Endothelial cell (in vitro differentiated cells): ENCODE data around the gene MEN1. TPM values are rescaled to one million over a fixed set of nuclear protein-coding genes. Genes with fewer than 3 reads are reported as not detected.

ENCODE experiments used
- DNase-seq: peaks from one replicate; pipeline ENCODE4 v3.0.0; 2021; ENCODE audit warnings: low spot score
- H3K27ac Mint-ChIP-seq: one replicate; pipeline ENCODE4 v1.8.0; 2021; ENCODE audit warnings: mixed read lengths, inconsistent platforms; ENCODE audit not compliant: unreplicated experiment
- H3K27me3 Mint-ChIP-seq: one replicate; pipeline ENCODE4 v1.8.0; 2021; ENCODE audit warnings: mild to moderate bottlenecking, moderate library complexity, mixed read lengths, inconsistent platforms; ENCODE audit not compliant: unreplicated experiment
- H3K36me3 Mint-ChIP-seq: one replicate; pipeline ENCODE4 v1.8.0; 2021; ENCODE audit warnings: mild to moderate bottlenecking, low read depth, mixed read lengths, inconsistent platforms; ENCODE audit not compliant: unreplicated experiment
- H3K4me1 Mint-ChIP-seq: one replicate; pipeline ENCODE4 v1.8.0; 2021; ENCODE audit warnings: mild to moderate bottlenecking, mixed read lengths, inconsistent platforms; ENCODE audit not compliant: unreplicated experiment
- H3K4me3 Mint-ChIP-seq: one replicate; pipeline ENCODE4 v1.8.0; 2021; ENCODE audit warnings: mild to moderate bottlenecking, mixed read lengths, inconsistent platforms; ENCODE audit not compliant: unreplicated experiment
- H3K9me3 Mint-ChIP-seq: one replicate; pipeline ENCODE4 v1.8.0; 2021; ENCODE audit warnings: mixed read lengths, inconsistent platforms; ENCODE audit not compliant: unreplicated experiment
- CTCF ChIP-seq: fragments of 200-600 bp; sonication (generic); IDR thresholded peaks from one replicate; pipeline ENCODE4 v1.5.0; 2021; ENCODE audit warnings: antibody characterized with exemption; ENCODE audit not compliant: unreplicated experiment
- total RNA-seq: library from RNA; stranded (reverse); fragmentation: NEBNext Ultra II Directional; extraction: Animal tissue kit (Norgen Biotek cat#: 25700); gene quantifications from one replicate; pipeline ENCODE4 v1.2.1, GENCODE V29; 2021; ENCODE audit not compliant: unreplicated experiment

The MEN1 gene
- total RNA-seq, 1 donor from 2014 or later = 56.3 TPM

- Mint-ChIP-seq H3K4me3 (peak overlapping the region; percentile 62), H3K36me3 (peaks cover 82% of the 10 kb centered on the region), H3K27ac (peak overlapping the region; percentile 12), H3K4me1 (peaks cover 37% of the 10 kb centered on the region), H3K27me3 (peaks cover 9% of the 10 kb centered on the region), H3K9me3 (no peaks in the 10 kb centered on the region)
- TF ChIP-seq CTCF = no peak
- DNase-seq = no peak
These were observed 40.2 kb downstream of the MEN1 start for GRCh38 chr11:64770120-64770519.

GRCh38 chr11:64769283-64769682 lies 41.1 kb downstream of the MEN1 start:
- Mint-ChIP-seq H3K4me1 (peaks cover 43% of the 10 kb centered on the region), H3K27me3 (peaks cover 9% of the 10 kb centered on the region), H3K9me3 (no peaks in the 10 kb centered on the region), H3K4me3 (peak overlapping the region; percentile 68), H3K27ac (peak overlapping the region; percentile 45), H3K36me3 (peaks cover 86% of the 10 kb centered on the region)
- no peak for TF ChIP-seq CTCF
- no peak for DNase-seq

GRCh38 chr11:64768300-64768694 lies 42.1 kb downstream of the MEN1 start:
- Mint-ChIP-seq H3K9me3 (no peaks in the 10 kb centered on the region), H3K36me3 (peaks cover 85% of the 10 kb centered on the region), H3K4me3 (peak overlapping the region; percentile 77), H3K4me1 (peaks cover 46% of the 10 kb centered on the region), H3K27ac (peak overlapping the region; percentile 30), H3K27me3 (peaks cover 9% of the 10 kb centered on the region)
- no peak for TF ChIP-seq CTCF
- no peak for DNase-seq

GRCh38 chr11:64767344-64768299 lies 42.7 kb downstream of the MEN1 start:
- peaks cover 84% of the 10 kb centered on the region for H3K36me3 Mint-ChIP-seq
- DNase-seq = peak; percentile 85
- H3K9me3 Mint-ChIP-seq = no peaks in the 10 kb centered on the region
- peaks cover 46% of the 10 kb centered on the region for H3K4me1 Mint-ChIP-seq
- H3K27me3 Mint-ChIP-seq = peaks cover 9% of the 10 kb centered on the region
- peak overlapping the region; percentile 77 for H3K4me3 Mint-ChIP-seq
- peak; percentile 87 for TF ChIP-seq CTCF
- H3K27ac Mint-ChIP-seq = peak overlapping the region; percentile 48

- peaks cover 46% of the 10 kb centered on the region for H3K4me1 Mint-ChIP-seq
These were observed 43.5 kb downstream of the MEN1 start for GRCh38 chr11:64766881-64767280.

More at GRCh38 chr11:64766881-64767280, 43.5 kb downstream of the MEN1 start:
- Mint-ChIP-seq H3K36me3 (peaks cover 83% of the 10 kb centered on the region), H3K27ac (peak overlapping the region; percentile 48), H3K9me3 (no peaks in the 10 kb centered on the region), H3K4me3 (no peak overlapping the region), H3K27me3 (peaks cover 13% of the 10 kb centered on the region)
- no peak for DNase-seq
- no peak for TF ChIP-seq CTCF
